Stimulated activated CD4-positive, alpha-beta T cell treated with anti-CD3 and anti-CD28 coated beads, Interleukin-4, amount 100 ng/mL, for 48 hours (primary cell): ENCODE measurements around the gene LGR4.
A peak's percentile ranks its signal among the peaks of the same experiment; 100 is the strongest.

Source experiments
- DNase-seq, 2 donors: peaks; one replicate each; pipeline ENCODE4 v3.0.0-alpha.2; 2020; ENCODE audit warnings: low read depth in 2 of 2

Gene LGR4

DNA sequence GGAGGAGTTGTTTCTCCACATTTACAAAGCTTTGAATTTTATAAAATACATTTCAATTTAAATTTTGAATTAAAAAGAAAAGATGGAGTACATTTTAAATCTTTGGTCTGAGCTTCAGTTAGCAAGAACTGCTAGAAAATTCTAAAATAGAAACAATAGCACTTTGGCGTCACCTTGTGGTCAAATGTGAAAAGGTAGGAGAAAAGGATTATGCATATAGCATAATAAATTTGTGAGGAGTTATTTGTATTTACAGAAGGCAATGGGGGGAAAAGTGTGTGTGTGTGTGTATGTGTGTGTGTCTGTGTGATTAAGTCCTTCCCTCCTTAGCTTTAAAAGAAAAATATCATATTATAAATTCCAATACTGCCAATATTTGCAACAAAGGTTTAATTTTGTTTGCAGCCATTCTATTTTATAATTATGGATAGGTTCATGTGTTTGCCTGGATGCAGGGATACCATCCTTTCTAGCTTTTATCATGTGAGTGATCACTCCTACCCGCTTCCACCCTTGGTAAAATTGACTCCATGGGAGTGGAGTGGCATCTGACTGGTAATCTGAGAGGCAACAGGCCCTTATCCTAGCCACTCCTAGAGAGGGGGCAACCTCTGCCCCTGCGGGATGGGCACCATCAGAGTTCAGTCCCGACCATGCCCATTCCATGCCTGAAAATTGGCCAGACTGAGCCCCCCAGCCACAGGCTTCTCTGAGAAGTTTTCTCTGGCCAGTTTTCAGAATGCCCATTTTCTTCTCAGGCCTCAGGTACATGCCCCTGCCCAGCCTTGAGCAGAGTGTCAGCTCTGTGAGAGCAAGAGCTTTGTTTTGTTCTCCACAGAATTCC lies 13.6 kb upstream of the LGR4 start:
- DNase-seq = no peak

DNA sequence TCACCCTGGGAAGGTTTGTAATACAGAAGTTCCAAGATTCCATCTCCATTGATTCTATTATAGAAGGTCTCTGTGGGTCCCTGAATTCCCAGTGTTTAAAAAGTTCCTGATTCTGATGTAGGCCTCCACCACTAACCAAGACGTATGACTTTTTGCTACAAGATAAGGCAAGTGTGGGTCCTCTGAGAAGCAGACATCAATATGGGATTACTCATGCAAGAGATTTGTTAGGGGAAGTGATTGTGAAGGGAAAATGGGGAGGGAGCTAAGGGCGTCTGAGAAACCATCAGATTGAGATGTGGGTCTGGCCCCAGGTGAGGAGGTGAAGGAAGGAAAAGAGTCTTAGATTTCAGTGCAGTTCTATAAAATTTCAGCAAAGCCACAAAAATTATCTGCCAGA lies 10.2 kb upstream of the LGR4 start:
- no peak for DNase-seq

DNA sequence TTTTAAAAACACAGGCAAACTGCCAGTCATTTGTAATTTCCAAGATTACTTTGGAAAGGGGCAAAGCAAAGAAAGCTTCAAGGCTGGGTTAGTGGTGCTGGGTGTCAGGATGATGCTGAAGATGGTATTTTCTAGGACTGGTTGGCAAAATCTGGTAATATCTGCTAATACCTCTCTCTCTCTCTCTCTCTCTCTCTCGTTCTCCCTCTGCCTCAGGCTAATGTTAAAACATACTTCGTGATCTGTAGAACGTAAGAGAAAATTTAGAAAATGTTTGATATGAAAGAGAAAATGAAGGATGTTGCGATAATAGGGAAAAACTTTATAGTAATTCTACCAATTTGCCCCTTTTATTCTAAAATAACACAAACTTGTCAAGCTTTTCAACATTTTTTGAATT lies 9.4 kb upstream of the LGR4 start:
- DNase-seq = no peak

DNA sequence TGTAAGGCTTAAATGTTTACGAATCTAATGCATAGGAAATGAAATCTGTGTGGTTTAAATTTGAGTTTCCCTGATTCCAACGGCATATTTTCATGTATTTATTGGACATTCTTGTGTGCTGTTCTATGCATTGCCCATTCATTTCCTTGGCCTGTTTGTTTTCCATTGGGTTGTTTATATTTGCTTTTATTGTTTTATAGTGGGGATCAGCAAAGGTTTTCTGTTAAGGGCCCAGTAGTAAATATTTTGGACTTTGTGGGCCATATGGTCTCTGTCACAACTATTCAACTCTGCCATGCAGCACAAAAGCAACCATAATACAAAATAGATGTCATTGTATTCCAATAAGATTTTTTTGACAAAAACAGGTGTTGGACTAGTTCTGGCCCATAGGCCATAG lies 5.2 kb upstream of the LGR4 start:
- no peak for DNase-seq

DNA sequence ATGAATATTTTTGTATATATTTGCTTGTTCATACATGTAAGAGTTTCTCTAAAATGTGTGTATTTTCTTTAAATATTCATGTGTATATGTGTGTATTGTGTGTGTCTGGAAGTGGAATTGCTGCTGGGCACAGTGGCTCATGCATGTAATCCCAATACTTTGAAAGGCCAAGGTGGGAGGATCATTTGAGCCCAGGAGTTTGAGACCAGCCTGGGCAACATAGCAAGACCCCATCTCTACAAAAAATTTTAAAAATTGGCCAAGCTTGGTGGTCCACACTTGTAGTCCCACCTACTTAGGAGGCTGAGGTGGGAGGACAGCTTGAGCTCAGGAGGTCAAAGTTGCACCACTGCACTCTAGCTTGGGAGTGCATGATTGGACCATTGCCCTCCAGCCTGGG lies 4.7 kb upstream of the LGR4 start:
- no peak for DNase-seq

DNA sequence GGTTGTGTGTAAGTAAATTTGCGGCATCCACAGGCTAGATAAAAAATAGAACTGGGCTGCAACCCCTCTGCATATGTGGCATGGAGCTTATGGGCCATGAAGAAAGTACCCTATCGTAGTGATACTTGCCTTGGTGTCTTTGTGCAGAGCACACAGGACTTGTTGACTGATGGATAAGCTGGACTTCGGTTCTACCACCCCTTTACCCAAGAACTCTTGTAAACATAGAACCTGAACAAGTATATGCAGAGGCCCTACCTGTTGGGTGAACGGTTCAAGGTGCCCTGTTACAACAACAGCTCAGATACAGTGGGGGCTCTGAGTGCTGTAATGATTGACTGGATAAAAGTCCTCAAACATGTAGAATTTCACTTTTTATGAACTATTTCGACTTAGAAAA lies 3.0 kb upstream of the LGR4 start:
- no peak for DNase-seq

DNA sequence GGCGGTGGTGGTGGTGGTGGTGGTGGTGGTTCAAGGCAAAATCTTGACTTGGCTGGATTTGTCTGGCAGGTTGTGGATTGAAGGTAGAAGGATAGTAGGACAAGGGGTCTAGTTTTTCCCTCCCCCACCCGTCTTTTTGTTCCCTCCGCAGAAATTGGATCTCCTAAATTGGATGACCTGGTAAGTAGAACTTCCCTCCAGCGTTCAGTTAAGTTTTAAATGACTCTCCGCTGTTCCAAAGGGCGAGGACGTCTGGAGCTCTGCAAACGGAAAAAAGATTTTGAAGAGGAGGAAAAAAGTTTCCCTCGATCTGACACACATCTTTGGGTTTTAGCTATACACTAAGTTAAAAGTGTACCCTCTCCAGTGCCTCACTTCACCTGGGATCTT lies 422 bp upstream of the LGR4 start:
- no peak for DNase-seq

DNA sequence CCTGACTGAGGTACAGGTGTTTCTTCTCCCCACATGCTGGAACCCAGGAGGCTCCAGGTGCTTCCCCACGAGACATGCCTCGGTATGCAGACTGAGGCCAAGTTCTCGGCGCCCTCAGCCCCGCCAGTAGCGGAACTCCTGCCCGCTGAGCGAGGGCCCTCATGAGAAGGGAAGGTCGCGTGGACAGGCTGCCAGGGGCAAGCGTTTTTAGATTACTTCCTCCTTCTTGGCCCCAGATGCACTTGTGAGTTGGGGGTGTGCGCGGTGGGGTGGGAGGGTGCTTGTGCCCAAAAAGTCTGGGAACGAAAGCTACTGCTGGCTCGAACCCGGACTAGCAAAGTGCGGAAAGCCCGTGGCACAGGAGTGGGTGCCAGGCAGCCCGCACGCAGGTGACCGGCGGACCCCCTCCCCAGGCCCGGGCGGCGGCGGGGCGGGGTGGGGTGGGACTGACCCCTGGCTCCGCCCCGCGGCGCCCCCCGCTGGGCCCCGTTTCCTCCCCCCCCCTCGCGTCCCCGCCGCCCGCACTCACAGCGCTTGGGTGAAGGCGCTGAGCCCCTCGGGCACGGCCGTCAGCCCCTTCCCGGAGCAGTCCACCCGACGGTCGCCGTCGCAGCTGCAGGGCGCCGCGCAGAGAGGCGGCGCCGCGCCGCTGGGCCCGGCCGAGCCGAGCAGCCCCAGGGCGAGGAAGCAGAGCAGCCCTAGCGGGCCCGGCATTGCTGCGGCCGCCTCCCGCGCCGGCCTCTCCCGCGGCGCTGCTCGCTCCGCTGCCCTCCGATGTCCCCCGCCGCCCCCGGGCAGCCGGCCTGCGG lies 797 bp downstream of the LGR4 start:
- peak in 1 of 2 donors; percentile 2 for DNase-seq

DNA sequence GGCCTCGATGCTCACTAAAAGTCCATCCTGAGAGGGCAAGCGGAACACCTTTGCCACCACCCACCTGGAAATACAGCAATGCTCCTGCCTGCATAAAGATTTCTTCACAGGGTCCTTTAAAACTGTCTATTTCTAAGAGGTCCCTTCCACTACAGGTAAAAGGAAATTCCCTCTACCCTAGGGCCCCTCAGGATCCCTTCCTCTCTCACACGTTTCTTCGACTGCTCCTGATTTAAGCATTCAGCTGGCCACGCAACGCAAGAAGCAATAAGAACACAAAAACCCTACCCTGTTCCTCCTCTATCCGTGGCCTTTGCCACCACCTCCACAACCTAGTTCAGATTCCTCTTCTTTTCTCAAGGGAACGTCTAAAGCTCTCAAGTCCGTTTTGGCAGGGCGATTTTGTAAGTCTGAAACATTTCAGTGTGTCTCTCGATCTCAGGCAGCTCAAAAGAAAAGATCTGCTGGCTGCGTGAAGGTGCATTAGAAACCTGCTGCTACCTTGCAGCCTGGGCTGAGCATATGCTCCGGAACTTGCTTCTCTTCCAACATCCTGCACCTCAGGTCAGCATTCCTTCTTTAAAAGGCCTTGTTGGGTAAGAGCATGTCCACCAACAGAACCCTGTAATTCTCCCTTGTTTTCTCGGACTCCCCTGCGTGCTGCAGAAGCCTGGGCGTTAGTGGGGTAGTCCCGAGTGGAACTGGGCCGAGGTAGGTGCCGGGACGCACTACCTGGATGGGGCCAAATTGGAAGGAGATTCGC lies 1.6 kb downstream of the LGR4 start:
- no peak for DNase-seq

DNA sequence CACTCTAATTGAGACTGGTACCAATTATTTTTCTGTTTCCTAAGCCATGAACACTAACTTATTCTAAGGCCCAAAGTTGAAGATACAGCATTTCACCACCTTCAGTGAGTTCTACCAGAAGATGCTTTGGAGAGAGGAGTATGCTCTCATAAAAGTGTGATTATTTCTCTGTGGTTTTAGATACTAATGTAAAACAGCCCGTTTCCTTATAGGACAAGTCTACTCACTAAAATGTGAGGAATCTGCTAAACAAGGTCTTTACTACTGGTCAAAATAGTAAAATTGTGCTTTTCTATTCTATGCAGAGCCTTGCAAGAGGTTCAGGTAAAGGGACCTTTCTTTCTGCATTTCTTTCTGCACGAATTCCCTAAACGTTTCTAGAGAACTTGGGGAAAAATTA lies 2.4 kb downstream of the LGR4 start:
- DNase-seq = no peak

DNA sequence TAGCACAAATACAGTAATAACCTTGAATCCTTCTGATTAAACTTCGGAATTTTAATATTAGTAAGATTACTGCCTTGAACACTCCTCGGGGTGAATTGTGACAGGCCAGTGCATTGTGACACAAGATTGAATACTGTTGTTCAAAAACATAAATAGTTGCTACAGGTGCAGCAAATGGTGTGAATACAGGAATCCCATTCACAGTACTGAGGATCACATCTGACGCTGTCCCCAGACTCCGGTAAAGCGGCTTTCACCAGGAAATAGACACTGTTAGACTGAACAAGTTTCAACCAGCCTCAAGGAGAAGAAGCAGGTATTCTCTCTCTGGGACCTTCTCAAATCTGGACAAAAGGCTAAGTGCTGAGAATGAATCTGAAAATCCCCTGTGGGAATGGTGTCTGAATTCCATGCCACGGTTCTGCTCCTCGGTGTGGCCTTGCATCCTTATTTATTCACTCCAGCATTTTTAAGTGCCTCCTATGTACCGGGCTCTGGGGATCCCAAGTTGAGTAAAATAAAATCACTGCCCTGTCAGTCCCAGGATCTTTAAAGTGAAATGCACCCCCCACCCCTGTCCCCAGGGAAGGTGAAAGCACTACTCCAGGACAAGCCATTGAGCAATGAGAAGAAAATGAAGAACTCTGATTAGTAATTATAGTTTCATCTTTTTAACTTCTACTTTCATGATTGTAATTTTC lies 3.4 kb downstream of the LGR4 start:
- no peak for DNase-seq

DNA sequence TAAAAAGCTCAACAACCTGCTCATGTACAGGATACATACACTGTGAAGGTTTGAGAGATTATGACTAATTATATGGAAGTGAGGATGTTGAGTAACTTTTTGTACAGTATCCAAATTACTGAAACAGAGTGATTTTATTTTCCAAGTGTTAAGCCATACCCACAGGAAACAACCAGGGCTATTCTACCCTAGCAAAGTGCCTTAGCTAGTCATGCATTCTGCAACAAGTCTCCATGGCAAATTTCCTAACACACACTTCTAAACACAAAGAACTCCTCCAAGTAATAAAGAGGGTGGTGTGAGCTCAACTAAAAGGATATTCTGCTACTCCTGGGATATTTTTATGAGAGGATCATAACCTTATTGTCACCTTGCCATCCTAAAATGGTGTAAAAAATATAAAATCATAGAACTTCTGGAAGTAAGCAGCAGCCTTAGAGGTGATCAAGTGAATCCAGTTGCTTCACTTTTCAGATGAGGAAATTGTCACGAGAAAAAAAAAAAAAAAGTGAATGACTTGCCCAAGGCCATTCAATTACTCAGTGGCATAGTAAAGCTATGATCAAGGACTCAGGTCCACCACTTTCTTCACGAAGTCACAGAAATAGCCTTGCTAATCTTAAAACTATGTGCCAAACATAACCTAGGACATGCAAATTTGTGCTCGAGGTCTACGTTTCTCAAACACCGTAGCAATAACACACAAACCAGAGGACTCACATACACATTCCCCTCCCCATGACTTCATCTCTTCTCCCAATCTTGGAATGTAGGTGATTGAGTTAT lies 4.2 kb downstream of the LGR4 start:
- DNase-seq = no peak

DNA sequence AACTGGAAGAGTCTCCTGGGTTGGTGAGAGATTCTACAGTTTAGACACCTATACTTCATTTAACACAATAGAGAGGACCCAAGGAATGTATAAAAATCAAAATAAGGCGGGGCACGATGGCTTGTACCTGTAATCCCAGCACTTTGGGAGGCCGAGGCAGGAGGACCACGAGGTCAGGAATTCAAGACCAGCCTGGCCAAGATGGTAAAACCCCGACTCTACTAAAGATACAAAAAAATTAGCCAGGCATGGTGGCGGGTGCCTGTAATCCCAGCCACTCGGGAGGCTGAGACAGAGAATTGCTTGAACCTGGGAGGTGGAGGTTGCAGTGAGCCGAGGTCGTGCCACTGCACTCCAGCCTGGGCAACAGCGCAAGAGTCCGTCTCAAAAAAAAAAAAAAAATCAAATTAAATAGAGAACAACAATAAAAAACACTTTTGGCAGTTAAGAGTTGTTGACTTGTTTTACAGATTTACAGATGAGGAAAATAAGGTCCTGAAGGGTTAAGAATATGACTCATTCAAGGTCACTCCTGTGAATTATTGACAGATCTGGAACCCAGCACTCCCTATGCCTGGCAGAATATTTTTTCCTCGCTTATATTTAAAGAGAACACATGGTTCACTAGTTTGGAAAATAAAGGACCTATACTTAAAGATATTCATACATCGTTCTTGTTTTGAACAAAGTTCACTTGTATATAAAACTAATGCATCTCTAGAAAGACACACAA lies 5.2 kb downstream of the LGR4 start:
- no peak for DNase-seq

DNA sequence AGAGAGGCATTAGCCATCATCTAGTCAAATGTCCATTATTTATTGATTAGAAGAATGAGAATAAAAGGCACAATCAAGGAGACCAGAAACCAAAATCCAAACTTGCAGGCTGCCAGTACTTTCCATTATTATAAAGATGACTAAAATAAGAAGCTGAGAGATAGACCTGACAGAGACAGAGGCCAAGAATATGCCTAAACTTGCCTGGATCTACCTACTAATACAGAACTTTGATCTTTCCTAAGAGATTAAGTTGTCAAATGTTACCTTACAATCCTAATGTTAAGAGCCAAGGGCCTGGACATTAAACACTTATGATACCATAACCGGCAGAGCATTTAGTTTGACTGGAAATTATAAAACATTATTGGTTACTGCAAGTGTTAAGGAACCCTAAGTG lies 6.2 kb downstream of the LGR4 start:
- no peak for DNase-seq

DNA sequence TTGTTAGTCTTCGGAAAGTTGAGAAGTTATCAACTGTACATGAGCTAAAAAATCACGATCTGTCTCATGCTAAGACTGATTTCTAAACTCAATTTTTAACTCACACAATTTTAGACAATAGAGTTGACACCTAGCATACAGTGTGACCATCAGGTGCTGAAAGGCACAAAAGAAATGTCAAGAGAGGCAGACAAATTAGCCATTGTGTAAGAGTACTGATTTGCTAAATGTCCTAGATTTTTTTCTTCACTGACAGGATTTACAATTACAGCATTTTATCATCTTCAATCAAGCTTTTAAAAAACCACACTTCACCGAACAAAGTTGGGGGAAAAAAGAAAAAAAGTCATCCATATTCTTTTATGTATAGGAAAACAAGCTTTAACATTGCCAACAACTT lies 7.0 kb downstream of the LGR4 start:
- no peak for DNase-seq

DNA sequence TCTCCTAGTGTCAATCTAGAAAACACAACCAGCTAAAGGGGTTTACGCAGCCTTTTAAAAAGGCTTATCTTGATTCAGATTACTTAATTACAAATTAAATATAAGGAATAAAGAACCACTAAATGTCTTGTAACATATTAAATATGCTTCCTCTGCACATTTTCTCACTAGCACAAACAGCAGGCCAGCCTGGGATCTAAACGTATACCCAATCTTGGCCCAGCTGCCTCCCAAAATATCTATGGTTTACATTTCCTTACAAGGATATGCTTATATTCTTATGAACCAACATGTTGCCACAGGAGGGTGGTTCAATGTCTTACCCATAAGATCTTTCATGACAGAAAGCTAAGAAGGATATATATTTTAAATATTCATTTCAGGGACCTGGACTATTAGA lies 7.7 kb downstream of the LGR4 start:
- DNase-seq = no peak

DNA sequence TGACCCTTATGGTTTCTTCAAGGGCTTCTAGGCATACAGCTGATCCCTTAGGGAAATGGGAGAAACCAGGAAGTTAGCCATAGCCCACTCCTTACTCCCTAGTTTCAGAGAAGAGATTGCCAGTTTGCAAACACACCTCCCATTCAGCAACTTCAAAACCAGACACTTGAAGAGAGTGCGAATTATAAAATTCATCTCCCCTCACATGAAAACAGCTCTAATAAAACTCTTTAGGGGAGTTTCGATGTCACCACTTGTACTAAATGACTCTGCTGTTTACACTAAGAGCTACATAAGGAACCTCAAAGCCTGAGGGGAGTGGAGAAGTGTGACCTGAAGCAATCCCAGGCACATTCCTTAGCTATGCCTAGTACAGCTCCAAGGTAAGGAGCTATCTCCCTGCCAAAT lies 8.3 kb downstream of the LGR4 start:
- no peak for DNase-seq

DNA sequence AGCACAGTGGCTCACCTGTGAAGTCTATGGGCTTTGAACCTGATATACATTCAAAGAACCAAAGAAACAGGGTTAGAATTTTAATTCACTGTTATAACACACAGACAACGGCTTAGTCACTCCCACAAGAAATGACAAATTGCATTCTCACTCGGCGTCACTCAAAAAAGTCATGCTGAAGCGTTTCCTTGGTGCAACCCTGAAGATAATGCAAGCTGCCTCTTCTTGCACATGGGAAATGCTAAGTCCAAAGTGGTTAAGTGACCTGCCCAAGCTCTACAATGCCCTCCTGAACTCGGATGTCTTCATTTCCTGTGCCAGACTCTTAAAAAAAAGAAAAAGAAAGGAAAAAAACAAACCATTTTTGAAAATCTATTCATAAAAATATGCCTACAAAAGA lies 10.0 kb downstream of the LGR4 start:
- no peak for DNase-seq

DNA sequence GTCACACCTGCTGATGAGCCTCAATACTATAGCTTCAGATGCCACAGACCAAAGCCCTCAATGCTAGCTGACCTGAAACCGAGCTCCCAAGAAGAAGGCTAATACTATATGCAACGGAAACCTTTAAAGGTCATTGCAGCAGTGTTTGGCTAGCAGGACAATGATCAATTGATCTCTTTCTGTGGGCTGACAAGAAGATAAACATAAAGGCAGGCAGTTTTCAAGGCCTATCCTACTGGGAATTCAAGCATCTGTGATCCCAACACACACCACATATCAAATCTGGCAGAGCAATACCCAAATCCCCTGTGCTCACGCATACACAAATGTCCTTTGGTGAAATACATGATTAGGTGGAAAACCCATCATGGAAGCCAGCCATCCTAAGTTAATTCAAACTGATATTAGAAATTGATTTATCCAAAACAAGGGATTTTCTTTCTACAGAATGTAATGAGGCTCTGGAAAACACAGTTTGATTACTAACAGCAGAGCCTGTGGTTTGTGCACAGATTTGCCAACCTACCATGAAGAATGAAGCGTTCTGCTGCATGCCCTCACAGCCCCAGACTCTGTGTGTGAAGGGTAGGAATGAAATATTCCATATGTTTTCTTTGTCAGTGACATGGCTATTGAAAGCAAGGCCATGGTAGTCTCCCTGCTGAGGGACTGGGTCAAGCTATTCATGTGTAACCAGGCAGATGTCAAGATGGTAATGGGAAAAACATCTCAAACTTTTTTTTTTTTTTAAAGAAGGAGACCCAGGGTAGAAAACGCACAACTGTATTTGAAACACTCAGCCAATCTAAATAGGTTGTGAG lies 12.2 kb downstream of the LGR4 start:
- DNase-seq = no peak

DNA sequence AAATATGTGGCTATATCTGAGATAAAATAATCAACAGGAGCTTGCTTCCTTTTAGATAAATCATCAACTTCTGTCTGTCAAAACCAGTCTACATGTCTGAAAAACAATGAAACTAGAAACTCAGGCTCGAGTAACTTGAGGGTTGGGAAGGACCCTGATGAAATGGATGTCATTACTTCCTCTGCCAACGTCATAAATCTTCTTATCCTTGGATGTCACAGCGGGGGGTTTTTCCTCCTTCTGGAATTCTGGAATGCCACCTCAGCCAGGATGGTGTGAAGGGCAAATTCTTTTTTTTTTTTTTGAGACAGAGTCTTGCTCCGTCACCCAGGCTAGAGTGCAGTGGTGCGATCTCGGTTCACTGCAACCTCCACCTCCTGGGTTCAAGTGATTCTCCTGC lies 13.4 kb downstream of the LGR4 start:
- no peak for DNase-seq
